K562 (cell line): ENCODE measurements around the gene PTGR1. TPM values are rescaled to one million over a fixed set of nuclear protein-coding genes. Genes with fewer than 3 reads are reported as not detected.

ENCODE experiments used
- ELF4 ChIP-seq: fragments of 450-650 bp; formaldehyde crosslinking; IDR thresholded peaks from 2 replicates; pipeline ENCODE4 v1.4.0; 2022; ENCODE audit warnings: missing genetic modification characterization
- FOXA3 ChIP-seq, 2 experiments: fragments of 450-650 bp in 1 of 2; sonication (generic) in 1 of 2; formaldehyde crosslinking; IDR thresholded peaks in 1 of 2; conservative IDR thresholded peaks in 1 of 2; 2 replicates each; pipeline versions ENCODE4 v1.4.0 to v1.8.0; 2020 to 2022; ENCODE audit warnings: mild to moderate bottlenecking in 2 of 2, missing genetic modification reagents in 1 of 2
- L3MBTL2 ChIP-seq: fragments of 450-650 bp; IDR thresholded peaks from 2 replicates; pipeline ENCODE4 v1.6.1; 2016; ENCODE audit warnings: mild to moderate bottlenecking, moderate library complexity
- MAZ ChIP-seq, 2 experiments: fragments of 450-650 bp in 1 of 2; sonication (generic) in 1 of 2; formaldehyde crosslinking; IDR thresholded peaks in 1 of 2; conservative IDR thresholded peaks in 1 of 2; 2 replicates each; pipeline versions ENCODE4 v1.4.0 to v1.5.0; 2020; ENCODE audit warnings: mild to moderate bottlenecking in 1 of 2, missing genetic modification reagents in 1 of 2
- MED1 ChIP-seq: sonication (generic); formaldehyde crosslinking; IDR thresholded peaks from 2 replicates; pipeline ENCODE4 v1.8.1; 2023; ENCODE audit warnings: missing genetic modification reagents, borderline replicate concordance
- NRF1 ChIP-seq, 2 experiments: fragments of 450-650 bp; IDR thresholded peaks in 1 of 2; conservative IDR thresholded peaks in 1 of 2; 2 replicates each; pipeline ENCODE4 v1.6.1; 2014; ENCODE audit warnings: mild to moderate bottlenecking in 2 of 2
- SAFB ChIP-seq: fragments of 200-400 bp; formaldehyde crosslinking; IDR thresholded peaks from 2 replicates; pipeline ENCODE4 v1.6.1; 2017; ENCODE audit warnings: low read depth, low read length, borderline replicate concordance
- SLC30A9 ChIP-seq: fragments of 250-450 bp; sonication (Bioruptor Pico); IDR thresholded peaks from 2 replicates; pipeline ENCODE4 v1.8.0; 2022; ENCODE audit warnings: mild to moderate bottlenecking, moderate library complexity
- SREBF1 ChIP-seq: fragments of 150-350 bp; IDR thresholded peaks from 2 replicates; pipeline ENCODE4 v1.6.1; 2014; ENCODE audit warnings: antibody characterized with exemption, low read depth, low read length, borderline replicate concordance
- SRSF9 ChIP-seq: fragments of 200-400 bp; formaldehyde crosslinking; IDR thresholded peaks from 2 replicates; pipeline ENCODE4 v1.6.1; 2017; ENCODE audit warnings: low read depth, low read length, borderline replicate concordance
- ZFP36 ChIP-seq: fragments of 150-350 bp; IDR thresholded peaks from 2 replicates; pipeline ENCODE4 v1.6.1; 2018; ENCODE audit warnings: low read length, low read depth; ENCODE audit not compliant: partially characterized antibody
- ZNF347 ChIP-seq: fragments of 450-650 bp; formaldehyde crosslinking; IDR thresholded peaks from 2 replicates; pipeline ENCODE4 v1.4.0; 2020; ENCODE audit warnings: low read depth, mild to moderate bottlenecking, moderate library complexity
- polyA plus RNA-seq, 8 experiments: library from polyadenylated mRNA; depleted of rRNA in 4 of 8; stranded (reverse) in 5 of 8; unstranded in 3 of 8; fragments of >200 nt; fragmentation: Nextera tagmentation in 2 of 8; fragmentation: Illumina TruSeq in 1 of 8; extraction: Ambion mirVana in 2 of 8; extraction: Trizol in 1 of 8; gene quantifications; 2 replicates each; pipeline versions ENCODE4 v1.2.1 to v1.2.3, GENCODE V29; 2011 to 2014; ENCODE audit warnings: inconsistent platforms in 1 of 8, missing spikeins in 1 of 8
- total RNA-seq, 7 experiments: library from RNA; depleted of rRNA in 6 of 7; stranded (reverse); fragments of >200 nt in 6 of 7; fragmentation: Illumina TruSeq in 2 of 7; extraction: Trizol in 2 of 7; gene quantifications; 2 replicates each; pipeline versions ENCODE4 v1.2.1 to v1.2.3, GENCODE V29; 2011 to 2021; ENCODE audit warnings: low replicate concordance in 1 of 7
- TF ChIP-seq, protein P1 (sequence below): fragments of 450-650 bp; formaldehyde crosslinking; IDR thresholded peaks from 2 replicates; pipeline ENCODE4 v1.4.0; 2020; ENCODE audit warnings: mild to moderate bottlenecking, moderate library complexity
- TF ChIP-seq, protein P2 (sequence below): fragments of 250-450 bp; sonication (Bioruptor Pico); IDR thresholded peaks from 2 replicates; pipeline ENCODE4 v1.8.0; 2022; ENCODE audit warnings: moderate library complexity, mild to moderate bottlenecking, inconsistent platforms
- TF ChIP-seq, protein P3 (sequence below): fragments of 250-450 bp; sonication (Bioruptor Pico); IDR thresholded peaks from 2 replicates; pipeline ENCODE4 v1.9.0; 2021; ENCODE audit warnings: mild to moderate bottlenecking, inconsistent platforms
- TF ChIP-seq, protein P4 (sequence below): sonication (generic); formaldehyde crosslinking; IDR thresholded peaks from 2 replicates; pipeline ENCODE4 v1.8.0; 2022; ENCODE audit warnings: mild to moderate bottlenecking, missing genetic modification reagents
- TF ChIP-seq, protein P5 (sequence below): fragments of 450-650 bp; IDR thresholded peaks from 2 replicates; pipeline ENCODE4 v1.6.1; 2016; ENCODE audit warnings: missing biosample characterization, missing genetic modification characterization

The PTGR1 gene
- total and polyA plus RNA-seq, 9 of the 15 experiments (the other 6 are each of a cell fraction or from before 2014, with no cell fraction given) = 0.22 TPM; not detected in 8

DNA sequence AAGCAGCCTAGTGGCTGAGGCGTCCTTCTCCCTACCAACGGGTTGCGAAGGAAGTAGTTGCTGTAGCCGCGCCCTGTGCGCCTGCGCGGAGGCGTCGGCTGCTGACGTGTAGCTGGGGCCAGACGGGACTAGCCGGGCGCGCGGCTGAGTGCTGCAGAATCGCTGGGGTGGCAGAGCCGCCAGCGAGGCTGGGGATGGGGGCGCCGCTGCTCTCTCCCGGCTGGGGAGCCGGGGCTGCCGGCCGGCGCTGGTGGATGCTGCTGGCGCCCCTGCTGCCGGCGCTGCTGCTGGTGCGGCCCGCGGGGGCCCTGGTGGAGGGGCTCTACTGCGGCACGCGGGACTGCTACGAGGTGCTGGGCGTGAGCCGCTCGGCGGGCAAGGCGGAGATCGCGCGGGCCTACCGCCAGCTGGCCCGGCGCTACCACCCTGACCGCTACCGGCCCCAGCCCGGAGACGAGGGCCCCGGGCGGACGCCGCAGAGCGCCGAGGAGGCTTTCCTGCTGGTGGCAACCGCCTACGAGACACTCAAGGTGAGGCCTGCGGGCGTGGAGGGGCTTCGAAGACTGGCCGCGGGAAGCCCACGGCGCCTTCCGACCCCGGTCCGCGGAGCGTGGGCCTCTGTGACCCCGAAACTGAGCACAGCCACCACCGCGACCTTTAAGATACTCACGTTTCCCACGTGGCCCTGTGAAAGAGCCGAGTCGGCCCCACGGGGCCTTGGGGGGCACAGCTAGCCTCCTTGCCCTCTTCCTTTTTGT is 31.9 kb upstream of the PTGR1 start, which contains the start of gene DNAJC25 (continued):
- TF ChIP-seq SLC30A9 = no peak
- peak; percentile 96 to 97 for TF ChIP-seq NRF1 (conservative IDR thresholded peaks at IDR 0.05 in 1 of 2, IDR thresholded peaks at IDR 0.05 in 1 of 2)
- TF ChIP-seq MED1 (CRISPR knock-in tag) = no peak
- TF ChIP-seq, protein P1, sequence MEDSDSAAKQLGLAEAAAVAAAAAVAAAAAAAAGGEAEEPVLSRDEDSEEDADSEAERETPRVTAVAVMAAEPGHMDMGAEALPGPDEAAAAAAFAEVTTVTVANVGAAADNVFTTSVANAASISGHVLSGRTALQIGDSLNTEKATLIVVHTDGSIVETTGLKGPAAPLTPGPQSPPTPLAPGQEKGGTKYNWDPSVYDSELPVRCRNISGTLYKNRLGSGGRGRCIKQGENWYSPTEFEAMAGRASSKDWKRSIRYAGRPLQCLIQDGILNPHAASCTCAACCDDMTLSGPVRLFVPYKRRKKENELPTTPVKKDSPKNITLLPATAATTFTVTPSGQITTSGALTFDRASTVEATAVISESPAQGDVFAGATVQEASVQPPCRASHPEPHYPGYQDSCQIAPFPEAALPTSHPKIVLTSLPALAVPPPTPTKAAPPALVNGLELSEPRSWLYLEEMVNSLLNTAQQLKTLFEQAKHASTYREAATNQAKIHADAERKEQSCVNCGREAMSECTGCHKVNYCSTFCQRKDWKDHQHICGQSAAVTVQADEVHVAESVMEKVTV (CRISPR knock-in tag) = no peak
- TF ChIP-seq L3MBTL2 = peak; percentile 84
- TF ChIP-seq, protein P2, sequence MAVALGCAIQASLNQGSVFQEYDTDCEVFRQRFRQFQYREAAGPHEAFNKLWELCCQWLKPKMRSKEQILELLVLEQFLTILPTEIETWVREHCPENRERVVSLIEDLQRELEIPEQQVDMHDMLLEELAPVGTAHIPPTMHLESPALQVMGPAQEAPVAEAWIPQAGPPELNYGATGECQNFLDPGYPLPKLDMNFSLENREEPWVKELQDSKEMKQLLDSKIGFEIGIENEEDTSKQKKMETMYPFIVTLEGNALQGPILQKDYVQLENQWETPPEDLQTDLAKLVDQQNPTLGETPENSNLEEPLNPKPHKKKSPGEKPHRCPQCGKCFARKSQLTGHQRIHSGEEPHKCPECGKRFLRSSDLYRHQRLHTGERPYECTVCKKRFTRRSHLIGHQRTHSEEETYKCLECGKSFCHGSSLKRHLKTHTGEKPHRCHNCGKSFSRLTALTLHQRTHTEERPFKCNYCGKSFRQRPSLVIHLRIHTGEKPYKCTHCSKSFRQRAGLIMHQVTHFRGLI (CRISPR knock-in tag) = no peak
- TF ChIP-seq ZNF347 (CRISPR knock-in tag) = no peak
- TF ChIP-seq ELF4 (CRISPR knock-in tag) = no peak
- TF ChIP-seq MAZ (CRISPR knock-in tag; conservative IDR thresholded peaks at IDR 0.05 in 1 of 2, IDR thresholded peaks at IDR 0.05 in 1 of 2) = peak in 1 of 2 experiments; percentile 7; a peak in 2 of 4 replicates
- no peak for TF ChIP-seq SRSF9
- TF ChIP-seq SREBF1 = no peak
- peak; percentile 29 for TF ChIP-seq ZFP36
- no peak for TF ChIP-seq FOXA3 (CRISPR knock-in tag; conservative IDR thresholded peaks at IDR 0.05 in 1 of 2, IDR thresholded peaks at IDR 0.05 in 1 of 2)
- TF ChIP-seq, protein P3, sequence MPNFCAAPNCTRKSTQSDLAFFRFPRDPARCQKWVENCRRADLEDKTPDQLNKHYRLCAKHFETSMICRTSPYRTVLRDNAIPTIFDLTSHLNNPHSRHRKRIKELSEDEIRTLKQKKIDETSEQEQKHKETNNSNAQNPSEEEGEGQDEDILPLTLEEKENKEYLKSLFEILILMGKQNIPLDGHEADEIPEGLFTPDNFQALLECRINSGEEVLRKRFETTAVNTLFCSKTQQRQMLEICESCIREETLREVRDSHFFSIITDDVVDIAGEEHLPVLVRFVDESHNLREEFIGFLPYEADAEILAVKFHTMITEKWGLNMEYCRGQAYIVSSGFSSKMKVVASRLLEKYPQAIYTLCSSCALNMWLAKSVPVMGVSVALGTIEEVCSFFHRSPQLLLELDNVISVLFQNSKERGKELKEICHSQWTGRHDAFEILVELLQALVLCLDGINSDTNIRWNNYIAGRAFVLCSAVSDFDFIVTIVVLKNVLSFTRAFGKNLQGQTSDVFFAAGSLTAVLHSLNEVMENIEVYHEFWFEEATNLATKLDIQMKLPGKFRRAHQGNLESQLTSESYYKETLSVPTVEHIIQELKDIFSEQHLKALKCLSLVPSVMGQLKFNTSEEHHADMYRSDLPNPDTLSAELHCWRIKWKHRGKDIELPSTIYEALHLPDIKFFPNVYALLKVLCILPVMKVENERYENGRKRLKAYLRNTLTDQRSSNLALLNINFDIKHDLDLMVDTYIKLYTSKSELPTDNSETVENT = peak; percentile 94
- peak; percentile 56; the same call in 1 of the 2 replicates for TF ChIP-seq SAFB
- TF ChIP-seq, protein P4, sequence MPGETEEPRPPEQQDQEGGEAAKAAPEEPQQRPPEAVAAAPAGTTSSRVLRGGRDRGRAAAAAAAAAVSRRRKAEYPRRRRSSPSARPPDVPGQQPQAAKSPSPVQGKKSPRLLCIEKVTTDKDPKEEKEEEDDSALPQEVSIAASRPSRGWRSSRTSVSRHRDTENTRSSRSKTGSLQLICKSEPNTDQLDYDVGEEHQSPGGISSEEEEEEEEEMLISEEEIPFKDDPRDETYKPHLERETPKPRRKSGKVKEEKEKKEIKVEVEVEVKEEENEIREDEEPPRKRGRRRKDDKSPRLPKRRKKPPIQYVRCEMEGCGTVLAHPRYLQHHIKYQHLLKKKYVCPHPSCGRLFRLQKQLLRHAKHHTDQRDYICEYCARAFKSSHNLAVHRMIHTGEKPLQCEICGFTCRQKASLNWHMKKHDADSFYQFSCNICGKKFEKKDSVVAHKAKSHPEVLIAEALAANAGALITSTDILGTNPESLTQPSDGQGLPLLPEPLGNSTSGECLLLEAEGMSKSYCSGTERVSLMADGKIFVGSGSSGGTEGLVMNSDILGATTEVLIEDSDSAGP (CRISPR knock-in tag) = 0 out of 2 replicates have a peak, but pooled peaks have one; percentile 12
- TF ChIP-seq, protein P5, sequence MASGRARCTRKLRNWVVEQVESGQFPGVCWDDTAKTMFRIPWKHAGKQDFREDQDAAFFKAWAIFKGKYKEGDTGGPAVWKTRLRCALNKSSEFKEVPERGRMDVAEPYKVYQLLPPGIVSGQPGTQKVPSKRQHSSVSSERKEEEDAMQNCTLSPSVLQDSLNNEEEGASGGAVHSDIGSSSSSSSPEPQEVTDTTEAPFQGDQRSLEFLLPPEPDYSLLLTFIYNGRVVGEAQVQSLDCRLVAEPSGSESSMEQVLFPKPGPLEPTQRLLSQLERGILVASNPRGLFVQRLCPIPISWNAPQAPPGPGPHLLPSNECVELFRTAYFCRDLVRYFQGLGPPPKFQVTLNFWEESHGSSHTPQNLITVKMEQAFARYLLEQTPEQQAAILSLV (tag) = no peak
